SKM-1 treated with dmso at 0.1 percent for 144 hours (cell line): ENCODE measurements around the gene TAS2R43.
"Not testable (repeated sequence)": the region's sequence is repeated elsewhere in the genome, so short reads cannot be mapped to it uniquely, and the experiment has no call there.

Experiments
- DNase-seq: peaks from one replicate; lab custom pipeline; 2025; ENCODE audit not compliant: unreplicated experiment; lab: John Stamatoyannopoulos, UW

The TAS2R43 gene

DNA sequence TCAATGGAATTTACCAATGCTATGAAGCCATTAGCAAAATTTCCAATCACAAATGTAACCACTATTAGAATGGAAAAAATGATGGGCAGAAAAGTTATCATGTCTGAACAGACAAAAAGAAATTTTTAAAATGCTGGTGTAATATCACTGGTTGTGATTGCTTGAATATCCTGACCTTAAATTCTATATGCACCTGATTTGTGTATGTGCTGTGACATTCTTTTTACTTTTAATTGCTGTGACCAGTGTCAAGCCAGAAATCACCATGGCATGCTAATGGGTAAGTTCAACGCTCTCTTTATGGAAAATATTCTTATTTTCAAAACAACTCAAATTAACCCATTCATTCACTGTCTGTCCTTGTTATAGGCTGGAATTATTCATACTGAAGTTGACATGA is 29.9 kb downstream of the TAS2R43 start, which contains the start of gene TAS2R46:
Gene TAS2R46, minus strand, starts transcription at position 101 of the 400 bp plus-strand sequence. Its CDS starts 0 bp downstream, at position 101.
- not testable (repeated sequence) for DNase-seq

DNA sequence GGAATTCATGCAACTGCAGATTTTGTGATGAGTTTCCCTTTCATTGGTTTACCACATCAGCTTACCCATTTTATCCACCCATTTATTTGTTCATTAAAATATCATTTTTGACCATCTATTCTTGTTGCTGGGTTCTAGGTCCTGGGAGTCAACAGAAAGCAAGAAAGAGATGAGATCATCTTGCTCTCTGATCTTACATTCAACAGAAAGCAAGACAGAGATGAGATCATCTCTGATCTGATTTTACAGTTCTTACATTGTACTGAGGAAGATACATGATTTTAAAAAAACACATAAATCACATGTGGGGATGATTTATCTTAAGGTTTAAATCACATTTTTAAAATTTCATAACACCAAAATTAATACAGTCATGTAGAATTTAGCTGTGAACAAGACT is 32.3 kb downstream of the TAS2R43 start:
- no peak for DNase-seq

DNA sequence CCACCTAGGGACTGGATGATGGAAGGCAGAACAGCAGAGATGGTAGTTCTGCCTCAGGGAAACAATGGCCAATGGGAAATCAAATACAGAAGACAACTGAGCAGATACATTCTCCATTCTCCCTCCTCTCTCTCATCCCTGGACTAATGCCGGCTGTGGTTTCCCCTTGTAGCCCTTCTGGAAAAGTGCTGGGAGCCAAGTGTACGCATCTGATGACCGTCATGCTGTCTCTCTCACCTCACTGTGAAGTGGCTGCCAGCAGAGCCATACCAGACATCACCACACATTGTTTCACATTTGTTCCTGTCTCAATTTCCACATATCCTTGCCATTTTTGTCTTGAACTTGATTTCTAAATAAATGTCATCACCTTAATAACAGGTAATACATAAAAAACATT is 33.1 kb downstream of the TAS2R43 start:
- no peak for DNase-seq

DNA sequence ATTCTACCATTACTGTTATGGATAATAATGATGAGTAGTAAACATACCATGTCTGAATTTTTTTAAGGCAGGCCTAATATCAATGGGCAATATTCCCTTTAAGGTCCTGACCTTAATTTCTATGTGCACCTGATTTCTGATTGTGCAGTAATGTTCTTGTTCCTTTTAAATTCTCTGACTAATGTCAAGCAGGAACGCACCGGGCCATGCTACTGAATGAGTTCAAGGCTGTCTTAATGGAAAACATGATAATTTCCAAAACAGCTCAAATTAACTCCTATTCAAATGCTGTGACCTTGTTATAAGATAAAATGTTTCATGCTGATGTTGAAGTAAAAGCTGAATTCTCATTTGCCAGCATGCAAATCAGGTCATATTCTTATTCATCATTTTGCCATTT is 36.8 kb downstream of the TAS2R43 start:
- no peak for DNase-seq

DNA sequence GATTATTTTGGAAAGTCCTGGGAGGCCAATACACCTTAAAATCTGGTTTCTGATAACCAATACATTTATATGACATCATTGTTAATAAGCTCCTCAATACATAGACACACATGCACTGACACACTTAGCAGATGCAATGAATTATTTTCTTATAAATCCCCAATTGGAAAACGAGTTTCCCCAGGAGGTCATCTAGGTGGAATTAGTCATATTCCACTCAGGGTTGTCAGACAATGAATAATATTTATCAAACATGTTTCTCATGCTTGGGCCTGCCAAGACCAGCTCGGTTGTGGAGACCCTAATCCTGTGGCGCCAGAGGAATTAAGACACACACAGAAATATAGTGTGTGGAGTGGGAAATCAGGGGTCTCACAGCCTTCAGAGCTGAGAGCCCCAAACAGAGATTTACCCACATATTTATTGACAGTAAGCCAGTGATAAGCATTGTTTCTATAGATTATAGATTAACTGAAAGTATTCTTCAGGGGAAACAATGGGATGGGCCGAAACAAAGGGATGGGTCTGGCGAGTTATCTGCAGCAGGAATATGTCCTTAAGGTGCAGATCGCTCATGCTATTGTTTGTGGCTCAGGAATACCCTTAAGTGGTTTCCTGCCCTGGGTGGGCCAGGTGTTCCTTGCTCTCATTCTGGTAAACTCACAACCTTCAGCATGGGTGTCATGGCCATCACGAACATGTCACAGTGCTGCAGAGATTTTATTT is 42.1 kb downstream of the TAS2R43 start:
- not testable (repeated sequence) for DNase-seq

DNA sequence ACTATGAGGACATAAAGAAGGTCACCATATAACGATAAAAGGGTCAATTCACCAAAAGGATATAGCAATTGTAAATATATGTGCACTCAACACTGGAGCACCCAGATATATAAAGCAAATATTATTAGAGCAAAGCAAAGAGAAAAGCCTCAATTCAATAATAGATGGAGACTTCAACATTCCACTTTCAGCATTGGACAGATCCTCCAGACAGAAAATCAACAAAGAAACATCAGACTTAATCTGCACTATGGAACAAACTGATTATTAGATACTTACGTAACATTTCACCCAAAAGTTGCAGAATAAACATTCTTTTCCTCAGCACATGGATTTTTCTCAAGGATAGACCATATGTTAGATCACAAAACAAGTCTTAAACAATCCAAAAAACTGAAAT is 50.7 kb downstream of the TAS2R43 start:
- DNase-seq, result not testable (repeated sequence)
